Stimulated activated memory B cell treated with anti-CD40 and anti-IgM and Interleukin-4, amounts not matched to agents 10 μg/mL and 1 μg/mL and 100 μg/mL, for 72 hours (primary cell): ENCODE measurements around the gene GADL1.

Experiments used
- ATAC-seq: fragments of 150-1000 bp; cut with Tn5 transposase; 2 replicates; pipeline ENCODE4 v1.10.0; 2021
- H3K27ac Mint-ChIP-seq: one replicate; pipeline ENCODE4 v1.8.0; 2022; ENCODE audit warnings: mild to moderate bottlenecking, mixed read lengths
- H3K27me3 Mint-ChIP-seq: one replicate; pipeline ENCODE4 v1.8.0; 2022; ENCODE audit warnings: mixed read lengths
- H3K36me3 Mint-ChIP-seq: one replicate; pipeline ENCODE4 v1.8.0; 2022; ENCODE audit warnings: mixed read lengths
- H3K4me1 Mint-ChIP-seq: one replicate; pipeline ENCODE4 v1.8.0; 2022; ENCODE audit warnings: mixed read lengths
- H3K4me3 Mint-ChIP-seq: one replicate; pipeline ENCODE4 v1.8.0; 2022; ENCODE audit warnings: mild to moderate bottlenecking, moderate library complexity, mixed read lengths
- H3K9me3 Mint-ChIP-seq: one replicate; pipeline ENCODE4 v1.8.0; 2022; ENCODE audit warnings: mixed read lengths

GADL1 gene

GRCh38 chr3:30894521-30895251 lies at the start of gene GADL1:
Gene GADL1 (minus strand): TSS chr3:30894661. CDS start chr3:30894614, 47 bp downstream.
- H3K9me3 Mint-ChIP-seq = no peaks in the 10 kb centered on the region
- H3K27ac Mint-ChIP-seq = no peak within 1 kb of the TSS
- ATAC-seq = no peak
- no peaks in the 10 kb centered on the region for H3K36me3 Mint-ChIP-seq
- no peaks in the 10 kb centered on the region for H3K4me1 Mint-ChIP-seq
- peak within 1 kb of the TSS; percentile 34 for H3K4me3 Mint-ChIP-seq
- peaks cover 28% of the 10 kb centered on the region for H3K27me3 Mint-ChIP-seq

- ATAC-seq = no peak
- H3K4me1 Mint-ChIP-seq = no peaks in the 10 kb centered on the region
- H3K27ac Mint-ChIP-seq = no peak overlapping the region
Observed at GRCh38 chr3:30944124-30944523, 49.7 kb upstream of the GADL1 start.

GRCh38 chr3:30943206-30943605 lies 48.7 kb upstream of the GADL1 start:
- no peaks in the 10 kb centered on the region for H3K9me3 Mint-ChIP-seq
- H3K4me3 Mint-ChIP-seq = no peak overlapping the region
- H3K27me3 Mint-ChIP-seq = peaks cover 45% of the 10 kb centered on the region
- H3K4me1 Mint-ChIP-seq = no peaks in the 10 kb centered on the region
- no peak overlapping the region for H3K27ac Mint-ChIP-seq
- no peaks in the 10 kb centered on the region for H3K36me3 Mint-ChIP-seq
- ATAC-seq = no peak

More at GRCh38 chr3:30944124-30944523, 49.7 kb upstream of the GADL1 start:
- Mint-ChIP-seq H3K9me3 (no peaks in the 10 kb centered on the region), H3K27me3 (peaks cover 35% of the 10 kb centered on the region), H3K4me3 (no peak overlapping the region), H3K36me3 (no peaks in the 10 kb centered on the region)

DNA sequence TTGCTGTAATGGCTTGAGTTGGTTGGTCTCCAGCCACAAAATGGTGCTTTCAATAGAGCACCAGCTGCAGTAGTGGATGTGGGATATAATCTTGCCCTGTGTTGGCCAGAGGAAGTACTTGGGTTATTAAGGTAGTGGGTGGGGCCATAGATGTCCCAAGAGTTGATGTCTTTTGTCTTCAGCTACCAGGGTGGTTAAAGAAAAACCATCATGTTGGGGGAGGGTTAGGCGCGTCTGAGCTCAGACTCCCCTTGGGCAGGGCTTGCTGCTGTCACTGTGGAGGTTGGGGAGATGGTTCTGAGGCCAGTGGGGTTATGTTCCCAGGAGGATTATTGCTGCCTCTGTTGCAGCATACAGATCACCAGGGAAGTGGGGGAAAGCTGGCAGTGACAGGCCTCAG lies 46.9 kb upstream of the GADL1 start:
- H3K4me1 Mint-ChIP-seq = no peaks in the 10 kb centered on the region
- no peak overlapping the region for H3K4me3 Mint-ChIP-seq
- no peaks in the 10 kb centered on the region for H3K9me3 Mint-ChIP-seq
- no peak overlapping the region for H3K27ac Mint-ChIP-seq
- H3K36me3 Mint-ChIP-seq = no peaks in the 10 kb centered on the region
- no peak for ATAC-seq
- H3K27me3 Mint-ChIP-seq = peaks cover 45% of the 10 kb centered on the region

DNA sequence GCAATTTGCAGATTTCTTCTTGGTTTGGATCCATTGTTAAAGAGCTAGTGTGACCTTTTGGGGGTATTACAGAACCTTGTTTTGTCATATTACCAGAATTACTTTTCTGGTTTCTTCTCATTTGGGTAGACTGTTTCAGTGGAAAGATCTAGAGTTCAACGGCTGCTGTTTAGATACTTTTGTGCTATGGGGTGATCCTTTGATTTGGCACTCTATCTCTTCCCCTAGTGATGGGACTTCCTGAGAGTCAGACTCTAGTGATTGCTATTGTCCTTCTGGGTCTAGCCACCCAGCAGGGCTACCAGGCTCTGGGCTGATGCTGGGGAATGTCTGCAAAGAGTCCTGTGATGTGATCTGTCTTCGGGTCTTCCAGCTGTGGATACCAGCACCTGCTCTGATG lies 46.3 kb upstream of the GADL1 start:
- H3K4me3 Mint-ChIP-seq = no peak overlapping the region
- no peaks in the 10 kb centered on the region for H3K36me3 Mint-ChIP-seq
- H3K4me1 Mint-ChIP-seq = no peaks in the 10 kb centered on the region
- H3K27me3 Mint-ChIP-seq = peaks cover 45% of the 10 kb centered on the region
- no peaks in the 10 kb centered on the region for H3K9me3 Mint-ChIP-seq
- no peak overlapping the region for H3K27ac Mint-ChIP-seq
- no peak for ATAC-seq

GRCh38 chr3:30934208-30934550 lies 39.7 kb upstream of the GADL1 start:
- H3K4me3 Mint-ChIP-seq = no peak overlapping the region
- no peaks in the 10 kb centered on the region for H3K9me3 Mint-ChIP-seq
- H3K4me1 Mint-ChIP-seq = peaks cover 8% of the 10 kb centered on the region
- H3K27me3 Mint-ChIP-seq = peaks cover 10% of the 10 kb centered on the region
- ATAC-seq = no peak
- H3K27ac Mint-ChIP-seq = no peak overlapping the region
- H3K36me3 Mint-ChIP-seq = no peaks in the 10 kb centered on the region

DNA sequence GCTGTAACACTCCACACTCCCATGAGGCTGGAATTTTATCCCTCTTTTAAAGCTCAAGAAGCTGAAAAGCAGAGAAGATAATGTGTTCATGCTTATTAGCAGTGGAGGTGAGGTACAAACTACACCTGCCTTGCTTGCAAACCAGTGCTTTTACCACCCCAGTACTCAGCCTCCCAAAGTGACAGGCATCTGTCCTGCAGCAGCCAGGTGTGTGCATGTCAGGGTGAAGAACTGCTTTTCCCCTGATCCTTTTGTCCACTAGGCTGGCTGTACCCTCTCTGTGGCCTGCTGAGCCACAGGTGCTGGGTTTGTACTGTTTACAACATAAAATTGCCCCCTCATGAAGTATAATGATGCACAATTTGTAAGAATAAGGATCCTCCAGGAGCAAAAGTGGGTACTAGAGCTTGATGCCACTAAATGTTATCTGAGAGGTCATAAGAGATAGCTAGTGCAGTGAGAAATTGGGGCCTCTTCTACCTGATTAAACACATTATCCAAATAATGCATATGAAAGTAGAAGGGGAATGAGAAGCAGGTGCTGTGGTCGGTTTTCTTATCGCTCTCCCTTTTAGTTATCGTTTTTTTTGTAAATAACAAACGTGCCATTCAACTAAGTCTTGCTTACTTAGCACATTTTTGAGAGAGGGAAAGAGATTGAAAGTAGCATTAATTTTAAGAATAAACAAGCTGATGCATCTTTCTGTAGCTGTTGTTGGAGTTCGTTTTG lies 39.2 kb upstream of the GADL1 start:
- Mint-ChIP-seq H3K4me1 (peaks cover 8% of the 10 kb centered on the region), H3K27ac (no peak overlapping the region), H3K27me3 (peaks cover 4% of the 10 kb centered on the region), H3K36me3 (no peaks in the 10 kb centered on the region), H3K9me3 (no peaks in the 10 kb centered on the region), H3K4me3 (no peak overlapping the region)
- ATAC-seq = no peak

DNA sequence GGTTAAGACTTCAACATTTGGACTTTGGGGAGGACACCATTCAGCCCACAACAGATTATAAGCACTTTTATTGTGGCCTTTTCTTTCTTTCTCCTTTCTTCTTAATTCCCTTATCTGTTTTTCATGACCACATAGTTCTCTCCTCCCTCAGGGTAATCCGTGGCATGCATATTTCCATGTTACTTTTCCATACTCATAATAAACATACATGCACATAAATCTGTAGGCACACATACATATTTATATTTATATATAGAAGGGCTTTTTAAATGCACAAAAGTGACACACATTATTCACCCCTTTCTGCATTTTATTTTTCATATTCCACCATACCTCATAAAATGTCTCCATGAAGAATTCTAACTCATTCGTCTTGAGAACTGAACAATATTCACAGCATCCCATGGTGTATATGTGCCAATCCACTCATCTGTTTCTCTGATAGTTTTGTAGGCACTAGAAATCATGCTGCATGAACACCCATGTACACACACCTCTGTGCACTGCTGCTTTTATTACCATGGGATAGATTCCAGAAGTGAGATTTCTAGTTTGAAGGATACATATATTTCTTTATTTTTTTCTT lies 38.1 kb upstream of the GADL1 start:
- H3K36me3 Mint-ChIP-seq = no peaks in the 10 kb centered on the region
- no peak overlapping the region for H3K4me3 Mint-ChIP-seq
- ATAC-seq = no peak
- no peak overlapping the region for H3K27ac Mint-ChIP-seq
- H3K9me3 Mint-ChIP-seq = no peaks in the 10 kb centered on the region
- H3K27me3 Mint-ChIP-seq = no peaks in the 10 kb centered on the region
- H3K4me1 Mint-ChIP-seq = peaks cover 8% of the 10 kb centered on the region

- H3K4me1 Mint-ChIP-seq = no peaks in the 10 kb centered on the region
- no peak for ATAC-seq
- peaks cover 3% of the 10 kb centered on the region for H3K9me3 Mint-ChIP-seq
- H3K36me3 Mint-ChIP-seq = no peaks in the 10 kb centered on the region
- H3K27ac Mint-ChIP-seq = no peak overlapping the region
- peaks cover 19% of the 10 kb centered on the region for H3K27me3 Mint-ChIP-seq
- H3K4me3 Mint-ChIP-seq = no peak overlapping the region
Observed at GRCh38 chr3:30924763-30925162, 30.3 kb upstream of the GADL1 start.

GRCh38 chr3:30919564-30919963 lies 25.1 kb upstream of the GADL1 start:
- H3K4me1 Mint-ChIP-seq = no peaks in the 10 kb centered on the region
- H3K4me3 Mint-ChIP-seq = no peak overlapping the region
- H3K27ac Mint-ChIP-seq = no peak overlapping the region
- peaks cover 4% of the 10 kb centered on the region for H3K9me3 Mint-ChIP-seq
- peaks cover 8% of the 10 kb centered on the region for H3K27me3 Mint-ChIP-seq
- ATAC-seq = no peak
- no peaks in the 10 kb centered on the region for H3K36me3 Mint-ChIP-seq

DNA sequence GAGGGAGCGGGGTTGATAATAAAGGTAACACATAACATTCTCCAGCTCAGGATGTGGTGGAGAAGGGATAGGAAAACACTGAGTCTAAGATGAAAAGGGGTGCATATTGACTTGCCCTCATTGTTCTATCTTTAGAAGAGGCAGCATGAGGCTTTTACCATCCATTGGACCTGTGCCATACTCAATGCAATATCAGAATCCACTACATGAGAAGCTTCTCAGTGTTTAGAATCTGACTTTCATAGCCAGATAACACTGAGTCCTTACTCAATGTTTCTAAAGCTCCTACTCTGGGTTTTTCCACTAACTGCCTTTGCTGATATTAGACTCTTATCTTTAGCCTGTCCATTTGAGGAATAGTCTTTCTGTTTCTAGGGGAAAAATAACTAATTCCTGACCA lies 24.3 kb upstream of the GADL1 start:
- H3K4me1 Mint-ChIP-seq = no peaks in the 10 kb centered on the region
- no peak overlapping the region for H3K27ac Mint-ChIP-seq
- H3K36me3 Mint-ChIP-seq = no peaks in the 10 kb centered on the region
- ATAC-seq = no peak
- H3K4me3 Mint-ChIP-seq = no peak overlapping the region
- peaks cover 4% of the 10 kb centered on the region for H3K9me3 Mint-ChIP-seq
- H3K27me3 Mint-ChIP-seq = peaks cover 3% of the 10 kb centered on the region

- Mint-ChIP-seq H3K4me1 (no peaks in the 10 kb centered on the region), H3K4me3 (no peak overlapping the region), H3K9me3 (peaks cover 4% of the 10 kb centered on the region), H3K36me3 (no peaks in the 10 kb centered on the region), H3K27me3 (no peaks in the 10 kb centered on the region), H3K27ac (no peak overlapping the region)
- no peak for ATAC-seq
Observed at GRCh38 chr3:30915782-30916181, 21.3 kb upstream of the GADL1 start.

DNA sequence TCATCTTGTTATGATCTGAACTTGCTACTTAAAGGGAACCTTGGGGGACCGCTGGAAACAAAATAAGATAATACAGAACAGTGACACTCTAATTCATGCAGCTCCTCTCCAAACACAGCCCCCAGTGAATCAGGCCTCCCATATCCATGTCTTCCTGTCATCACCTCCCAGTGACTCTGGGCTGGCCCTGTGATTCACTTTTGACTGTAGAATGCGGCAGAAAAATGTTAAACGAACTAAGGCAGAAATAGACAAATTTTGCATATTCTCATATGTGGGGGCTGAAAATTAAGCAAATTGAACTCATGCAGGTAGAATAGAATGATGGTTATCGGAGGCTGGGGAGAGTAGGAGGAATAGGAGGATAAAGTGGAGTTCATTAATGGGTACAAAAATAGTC lies 20.2 kb upstream of the GADL1 start:
- Mint-ChIP-seq H3K27ac (no peak overlapping the region), H3K36me3 (no peaks in the 10 kb centered on the region), H3K9me3 (peaks cover under 1% of the 10 kb centered on the region), H3K27me3 (no peaks in the 10 kb centered on the region), H3K4me3 (no peak overlapping the region), H3K4me1 (no peaks in the 10 kb centered on the region)
- ATAC-seq = no peak

GRCh38 chr3:30913176-30913575 lies 18.7 kb upstream of the GADL1 start:
- Mint-ChIP-seq H3K9me3 (no peaks in the 10 kb centered on the region), H3K27me3 (no peaks in the 10 kb centered on the region), H3K36me3 (no peaks in the 10 kb centered on the region), H3K27ac (no peak overlapping the region), H3K4me3 (no peak overlapping the region), H3K4me1 (no peaks in the 10 kb centered on the region)
- ATAC-seq = no peak

DNA sequence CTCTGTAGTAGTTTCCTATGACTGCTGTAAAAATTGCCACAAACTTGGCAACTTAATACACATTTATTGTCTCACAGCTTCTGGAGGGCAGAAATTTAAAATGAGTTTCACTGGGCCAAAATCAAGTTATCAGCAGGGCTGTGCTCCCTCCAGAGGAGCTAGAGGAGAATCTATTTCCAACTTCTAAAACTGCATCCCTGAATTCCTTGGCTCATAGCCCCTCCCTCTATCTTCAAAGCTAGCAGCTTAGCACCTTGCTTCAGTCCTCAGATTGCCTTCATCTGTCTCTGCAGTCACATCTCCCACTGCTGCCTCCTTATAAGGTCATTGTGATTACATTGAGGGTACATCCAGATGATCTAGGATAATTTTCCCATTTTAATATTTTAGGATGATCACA lies 17.8 kb upstream of the GADL1 start:
- ATAC-seq = no peak
- H3K27ac Mint-ChIP-seq = no peak overlapping the region
- H3K9me3 Mint-ChIP-seq = no peaks in the 10 kb centered on the region
- H3K4me3 Mint-ChIP-seq = no peak overlapping the region
- no peaks in the 10 kb centered on the region for H3K4me1 Mint-ChIP-seq
- H3K36me3 Mint-ChIP-seq = no peaks in the 10 kb centered on the region
- H3K27me3 Mint-ChIP-seq = no peaks in the 10 kb centered on the region
